ENCODE data around the gene NAA80.
"Not testable (repeated sequence)": the region's sequence is repeated elsewhere in the genome, so short reads cannot be mapped to it uniquely, and the experiment has no call there.

NAA80 gene

DNA sequence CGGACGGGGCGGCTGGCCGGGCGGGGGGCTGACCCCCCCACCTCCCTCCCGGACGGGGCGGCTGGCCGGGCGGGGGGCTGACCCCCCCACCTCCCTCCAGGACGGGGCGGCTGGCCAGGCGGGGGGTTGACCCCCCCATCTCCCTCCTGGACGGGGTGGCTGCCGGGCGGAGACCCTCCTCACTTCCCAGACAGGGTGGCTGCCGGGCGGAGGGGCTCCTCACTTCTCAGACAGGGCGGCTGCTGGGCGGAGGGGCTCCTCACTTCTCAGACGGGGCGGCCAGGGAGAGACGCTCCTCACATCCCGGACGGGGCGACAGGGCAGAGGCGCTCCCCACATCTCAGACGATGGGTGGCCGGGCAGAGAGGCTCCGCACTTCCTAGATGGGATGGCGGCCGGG, 12.8 kb upstream of the NAA80 start:
- DNase-seq = not testable (repeated sequence)

GRCh38 chr3:50304601-50305000, 5.4 kb upstream of the NAA80 start:
- no peak for DNase-seq

DNA sequence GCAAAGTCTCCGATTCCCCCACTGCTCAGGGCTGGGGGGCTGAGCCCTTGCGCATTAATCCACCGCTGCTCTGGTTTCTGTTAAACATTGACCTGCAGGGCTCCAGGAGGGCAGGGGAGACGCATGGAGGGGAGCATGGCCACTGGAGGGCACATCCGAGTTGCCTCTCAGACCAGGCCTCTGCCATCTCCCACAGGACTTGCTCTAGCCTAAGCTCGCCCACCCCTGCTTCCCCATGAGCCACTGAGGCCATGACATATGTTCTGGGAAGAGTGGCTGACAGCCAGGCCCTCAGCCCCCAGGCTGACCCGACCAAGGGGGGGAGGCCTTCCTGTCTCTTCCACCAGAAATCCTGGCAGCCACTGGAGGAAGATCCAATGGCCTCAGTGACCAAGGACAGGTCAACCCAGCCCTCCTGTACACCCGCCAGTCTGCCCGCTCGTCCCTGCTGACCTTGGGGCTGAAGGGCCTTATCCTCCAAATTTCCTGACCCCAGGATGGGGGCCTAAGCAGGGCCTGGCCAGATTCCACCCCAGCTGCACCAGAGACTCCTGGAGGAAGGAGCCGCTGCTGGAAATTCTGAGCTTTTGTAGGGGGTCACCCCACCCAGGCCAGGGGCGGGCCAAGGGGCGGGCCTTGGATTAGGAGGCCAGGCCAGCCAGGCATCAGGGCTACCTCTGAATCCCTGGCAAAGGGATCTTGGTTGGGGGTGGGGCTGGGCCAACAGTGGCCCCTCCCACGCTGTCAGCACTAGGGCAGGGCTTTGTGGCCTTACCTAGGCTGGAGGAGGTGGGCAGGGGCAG, 4.0 kb upstream of the NAA80 start, which contains the start of gene HYAL1:
Gene HYAL1 (minus strand): TSS at position 562 of the 803 bp plus-strand sequence. CDS start 618 bp downstream, outside the sequence.
- DNase-seq = no peak

- no peak for DNase-seq
Measured at GRCh38 chr3:50302095-50303012, 3.1 kb upstream of the NAA80 start.

DNA sequence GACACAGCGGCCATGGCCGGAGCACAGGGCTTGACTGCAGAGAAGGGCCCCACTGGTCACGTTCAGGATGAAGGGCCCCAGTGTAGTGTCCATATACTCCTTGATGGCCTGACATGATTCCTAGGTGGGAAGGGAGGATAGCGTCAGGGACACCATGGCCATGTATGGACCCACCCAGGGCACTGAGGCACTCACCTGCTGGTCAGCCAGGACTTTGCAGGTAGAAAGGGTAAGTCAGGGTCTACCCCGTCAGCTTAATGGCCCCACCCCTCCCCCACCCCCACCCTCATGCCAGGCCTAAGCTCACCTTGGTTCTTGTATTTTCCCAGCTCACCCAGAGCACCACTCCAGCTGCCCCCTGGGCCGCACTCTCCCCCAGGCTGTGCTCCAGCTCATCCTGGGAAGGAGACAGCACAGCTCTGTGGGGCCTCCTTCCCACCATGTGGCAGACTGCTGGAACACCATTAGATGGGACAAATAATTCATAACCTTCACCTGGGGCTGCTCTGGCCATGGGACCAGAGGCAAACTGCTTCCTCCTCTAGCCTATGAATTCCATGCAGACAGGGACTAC, 1.6 kb upstream of the NAA80 start:
- no peak for DNase-seq

- DNase-seq = peak; percentile 30
Measured at GRCh38 chr3:50299929-50300680, 900 bp upstream of the NAA80 start.

DNA sequence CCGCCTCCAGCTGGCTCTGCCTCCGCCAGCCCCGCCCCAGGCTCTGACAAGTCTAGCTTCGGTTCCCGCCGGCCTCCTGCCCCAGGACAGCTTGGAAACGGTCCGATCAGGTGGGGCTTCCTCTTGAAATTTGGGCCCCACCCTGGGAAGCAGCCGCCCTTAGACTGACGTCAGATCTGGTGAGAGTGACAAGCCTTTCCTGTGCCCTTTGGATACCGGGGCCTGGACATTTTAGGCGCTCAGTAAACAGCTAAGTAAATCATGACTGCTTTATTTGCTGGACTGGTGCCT, 378 bp upstream of the NAA80 start:
- DNase-seq = no peak

- DNase-seq = no peak
Measured at GRCh38 chr3:50297896-50298725, 1.1 kb downstream of the NAA80 start.

DNA sequence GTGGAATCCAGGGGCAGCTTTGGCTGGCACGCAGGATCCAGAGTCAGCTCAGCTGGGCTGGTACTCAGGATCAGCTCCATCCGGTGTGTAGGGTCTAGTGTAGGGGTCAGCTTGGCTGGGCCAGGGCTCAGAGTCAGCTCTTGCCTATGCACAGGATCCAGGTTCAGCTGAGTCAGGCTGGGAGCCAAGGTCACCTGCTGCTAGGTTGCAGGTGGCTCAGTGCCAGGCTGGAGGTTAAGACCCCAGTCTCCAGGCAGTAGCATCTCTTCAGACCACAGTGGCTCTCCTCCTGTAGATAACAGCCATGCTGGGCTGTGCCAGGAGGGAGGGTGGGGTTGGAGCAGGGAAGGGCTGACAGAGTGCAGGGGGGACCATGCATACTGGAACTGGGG, 1.8 kb downstream of the NAA80 start:
- no peak for DNase-seq

GRCh38 chr3:50296721-50297383, 2.4 kb downstream of the NAA80 start:
- no peak for DNase-seq

GRCh38 chr3:50295553-50296431, 3.4 kb downstream of the NAA80 start:
- no peak for DNase-seq

DNA sequence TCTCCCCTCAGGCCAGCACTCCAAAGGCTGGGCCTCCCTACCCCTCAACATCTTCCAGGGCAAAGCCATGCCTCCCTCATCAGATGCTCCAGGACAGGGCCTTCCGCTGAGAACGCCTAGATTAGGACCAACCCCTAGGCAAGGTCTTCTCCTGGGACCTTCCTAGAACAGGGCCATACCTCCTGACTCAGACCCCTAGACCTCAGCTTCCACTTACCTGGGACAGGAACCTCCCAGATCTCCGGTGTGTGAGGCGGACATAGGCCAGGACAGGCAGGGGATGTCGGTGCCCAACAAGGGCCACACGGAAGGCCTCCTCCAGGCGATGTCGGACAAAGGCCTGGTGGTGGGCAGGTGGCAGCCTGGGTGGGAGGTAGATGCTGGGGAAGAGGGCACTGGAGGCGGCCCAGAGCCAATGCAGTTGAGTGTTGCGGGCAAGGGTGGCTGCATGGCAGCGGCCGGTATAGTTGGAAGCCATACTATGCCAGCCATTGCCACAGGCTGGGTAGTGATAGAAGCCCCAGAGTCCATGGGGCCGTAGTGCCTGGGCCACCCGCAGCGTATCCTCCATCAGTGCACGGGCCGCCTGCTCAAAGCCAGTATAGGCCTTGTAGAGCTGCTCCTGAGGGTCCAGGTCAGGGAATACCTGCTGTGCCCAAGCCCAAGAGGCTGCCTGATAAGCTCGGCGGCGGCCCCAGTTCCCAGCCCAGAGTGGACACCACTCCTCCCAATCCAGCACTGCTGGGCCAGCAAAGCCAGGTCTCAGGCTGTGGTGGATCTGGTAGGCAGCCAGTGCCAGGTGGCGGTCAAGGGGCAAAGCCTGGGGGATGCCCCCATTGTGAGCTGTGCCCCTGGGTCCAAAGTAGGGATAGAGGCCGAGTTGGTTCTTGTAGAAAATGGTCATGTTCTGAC, 4.5 kb downstream of the NAA80 start:
- no peak for DNase-seq

GRCh38 chr3:50294089-50294488, 5.1 kb downstream of the NAA80 start:
- DNase-seq = no peak

- no peak for DNase-seq
Measured at GRCh38 chr3:50293079-50293801, 6.0 kb downstream of the NAA80 start.

DNA sequence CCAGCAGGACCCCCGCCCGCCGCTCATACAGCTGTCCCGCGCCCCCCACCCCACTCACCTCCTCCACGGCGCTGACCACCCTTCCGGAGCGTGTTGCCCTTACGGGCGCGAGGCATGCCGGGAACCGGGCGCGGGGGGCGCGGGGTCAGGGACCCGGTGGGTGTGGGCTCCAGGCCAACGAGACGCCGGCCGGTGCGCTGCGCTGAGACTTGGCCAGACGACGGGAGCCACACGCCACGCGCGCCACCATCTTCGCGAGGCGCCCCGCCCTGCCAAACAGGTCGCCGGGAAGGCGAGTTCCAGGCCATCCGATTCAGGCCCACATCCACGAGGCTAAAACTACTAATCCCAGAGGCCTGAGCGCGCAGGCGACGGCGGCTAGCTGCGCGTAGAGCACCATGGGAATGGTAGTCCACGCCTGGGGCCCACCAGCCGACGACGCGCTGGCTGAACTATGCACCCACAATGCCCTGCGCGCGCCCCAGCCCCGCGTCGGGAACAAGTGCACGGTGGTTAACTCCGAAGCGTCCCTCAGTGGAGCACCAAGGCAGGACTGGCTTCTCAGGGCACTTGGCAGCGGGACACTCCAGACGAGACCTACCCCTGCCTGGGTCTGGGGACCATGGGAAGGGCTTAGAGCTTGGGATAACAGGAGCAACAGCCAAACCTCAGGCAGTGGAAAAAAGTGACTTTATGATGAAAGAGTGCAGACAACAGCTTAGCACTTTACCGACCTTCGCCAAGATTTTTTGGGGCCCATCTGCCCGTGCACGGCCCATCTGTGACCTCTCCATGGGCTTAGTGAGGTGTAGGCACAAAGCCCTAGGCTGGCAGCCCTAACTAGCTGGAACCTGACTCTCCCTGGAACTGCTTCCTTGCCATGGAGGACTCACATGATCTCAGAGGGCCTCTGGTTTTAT, 6.8 kb downstream of the NAA80 start, which contains the start of gene IFRD2:
Gene IFRD2 (minus strand): TSS at position 271 of the 920 bp plus-strand sequence. CDS start 155 bp downstream, at position 116.
- peak; percentile 98 for DNase-seq

DNA sequence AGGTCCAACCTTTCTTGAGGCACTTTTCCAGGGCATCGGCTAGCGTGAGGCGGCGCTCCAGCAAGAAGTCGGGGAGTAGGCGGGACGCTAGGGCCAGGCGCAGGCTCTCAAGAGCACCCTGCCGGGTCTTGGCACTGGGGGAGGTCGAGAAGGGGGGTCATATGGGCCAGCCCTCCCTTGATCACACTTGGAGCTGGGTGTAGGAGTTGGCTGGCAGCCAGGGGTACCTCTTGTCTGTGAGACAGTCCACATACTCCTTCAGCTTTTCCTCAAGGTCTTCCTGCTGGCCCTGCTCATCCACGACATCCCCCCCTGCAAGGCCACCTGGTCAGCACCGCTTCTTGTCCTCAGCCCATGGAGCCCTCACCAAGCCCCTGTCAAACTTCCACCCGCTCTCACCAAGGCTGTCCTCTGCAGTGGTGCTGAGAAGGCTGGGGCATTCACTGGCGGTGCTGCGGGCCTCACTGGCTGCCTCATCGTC, 9.0 kb downstream of the NAA80 start:
- DNase-seq = no peak

DNA sequence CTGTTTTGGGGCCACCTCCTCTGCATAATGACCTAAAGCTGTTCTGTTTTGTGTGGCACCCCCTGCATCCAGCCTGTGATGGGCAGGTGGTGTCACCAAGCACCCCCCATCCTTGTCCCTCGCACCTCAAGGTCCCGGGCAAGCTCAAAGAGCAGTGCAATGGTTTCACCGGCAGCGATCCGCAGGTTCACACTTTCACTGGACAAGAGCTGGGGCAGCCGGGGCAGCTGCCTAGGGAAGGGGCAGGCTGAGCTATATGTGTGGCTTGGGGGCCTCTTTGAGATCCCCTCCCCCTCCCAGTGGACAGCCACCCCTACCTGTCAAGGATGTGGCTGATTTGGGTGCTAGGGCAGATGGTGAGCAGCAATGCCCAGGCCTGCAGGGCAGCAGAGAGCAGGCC, 10.1 kb downstream of the NAA80 start:
- no peak for DNase-seq

All from fibroblast of skin of back (primary cell).